Measurements from ENCODE around the gene NEURL1B.

NEURL1B gene

DNA sequence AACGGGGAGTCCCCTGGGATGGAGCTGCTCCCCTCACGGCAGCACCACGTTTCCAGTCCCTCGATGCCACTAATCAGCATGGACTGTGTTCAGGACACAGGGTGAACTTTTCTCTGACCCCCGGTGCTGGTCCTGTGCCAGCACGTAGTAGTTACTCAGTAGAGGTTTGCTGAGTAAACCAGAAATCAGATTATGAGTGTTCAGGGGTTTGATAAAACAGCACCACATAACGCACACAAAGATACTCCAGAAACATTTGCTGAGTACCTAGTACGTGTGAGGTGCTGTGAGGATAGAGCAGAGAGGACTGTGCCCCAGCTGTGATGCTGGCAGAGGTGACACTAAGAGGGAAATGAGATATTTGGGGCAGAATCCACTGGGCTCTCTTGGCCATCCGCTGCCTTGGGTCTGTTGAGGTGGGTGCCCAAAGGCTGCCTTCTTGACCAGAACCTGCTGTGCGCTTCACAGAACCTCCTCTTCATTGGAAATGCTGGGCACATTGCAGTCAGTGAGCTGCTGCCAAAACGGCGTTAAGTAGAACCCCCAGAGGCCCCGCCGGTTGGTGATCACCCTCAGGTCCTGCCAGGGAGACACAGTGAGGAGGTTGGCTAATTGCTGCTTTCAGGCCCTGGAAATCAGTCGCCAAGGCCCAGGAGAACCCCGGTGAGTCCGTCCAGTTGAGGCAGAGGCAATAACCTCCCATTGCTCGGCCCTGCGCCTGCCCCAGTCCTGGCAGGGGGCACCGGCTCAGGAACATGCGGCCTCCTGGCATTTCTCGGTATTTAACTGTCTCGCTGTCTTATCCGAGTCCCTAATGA lies 49.4 kb downstream of the NEURL1B start:
- Histone ChIP-seq H2BK120ac (ENCODE audit: insufficient read depth, low read length, poor library complexity) (peak overlapping the region; percentile 60), H3K36me3 (ENCODE audit: control insufficient read depth in 1 of 2, insufficient read depth in 2 of 2, low read length in 2 of 2) (no peaks in the 10 kb centered on the region), H3K23ac (ENCODE audit: low read length) (no peak overlapping the region), H2AK5ac (ENCODE audit: low read length) (peak overlapping the region; percentile 70), H3K4ac (ENCODE audit: low read depth, low read length) (peak overlapping the region; percentile 20), H4K12ac (ENCODE audit: low read depth, low read length) (no peak overlapping the region), H3K79me1 (ENCODE audit: low read length) (peaks cover 22% of the 10 kb centered on the region), H3K9me3 (ENCODE audit: insufficient read depth, low read depth, low read length) (no peaks in the 10 kb centered on the region), H3K14ac (ENCODE audit: low read length) (peak overlapping the region; percentile 10), H2BK12ac (ENCODE audit: low read length) (peak overlapping the region; percentile 81), H4K8ac (ENCODE audit: low read depth, low read length) (peak overlapping the region; percentile 5), H3K4me1 (ENCODE audit: control insufficient read depth in 1 of 2, insufficient read depth in 2 of 2, low read length in 2 of 2) (peaks cover 19 to 28% of the 10 kb centered on the region in 2 experiments), H3K79me2 (ENCODE audit: control insufficient read depth, insufficient read depth, low read length, poor library complexity) (no peaks in the 10 kb centered on the region), H4K91ac (ENCODE audit: low read depth, low read length) (peak overlapping the region; percentile 94), H2AFZ (ENCODE audit: insufficient read depth, low read length, poor library complexity) (no peak overlapping the region), H3K4me2 (ENCODE audit: low read length) (no peak overlapping the region), H2BK5ac (ENCODE audit: low read depth, low read length, poor library complexity) (peak overlapping the region; percentile 18), H3K27ac (ENCODE audit: low read depth, low read length) (no peak overlapping the region), H3K27me3 (ENCODE audit: insufficient read depth, low read length) (no peaks in the 10 kb centered on the region), H3K4me3 (ENCODE audit: low read depth, low read length) (no peak overlapping the region), H3K9ac (ENCODE audit: low read length) (no peak overlapping the region), H3K18ac (ENCODE audit: low read length) (no peak overlapping the region)
- DNase-seq, result no peak
- WGBS (ENCODE audit: extremely low coverage, insufficient coverage, insufficient read length), result no CpG with 5 or more reads among the region's 24 CpGs

- H3K27me3 ChIP-seq (ENCODE audit: insufficient read depth, low read length), result no peaks in the 10 kb centered on the region
- H3K4me1 ChIP-seq (ENCODE audit: control insufficient read depth in 1 of 2, insufficient read depth in 2 of 2, low read length in 2 of 2), result peaks cover 19 to 28% of the 10 kb centered on the region in 2 experiments
- H2BK120ac ChIP-seq (ENCODE audit: insufficient read depth, low read length, poor library complexity), result no peak overlapping the region
- H2BK12ac ChIP-seq (ENCODE audit: low read length), result peak overlapping the region; percentile 5
- no peak overlapping the region for H4K91ac ChIP-seq (ENCODE audit: low read depth, low read length)
- H3K9me3 ChIP-seq (ENCODE audit: insufficient read depth, low read depth, low read length), result no peaks in the 10 kb centered on the region
- no peaks in the 10 kb centered on the region for H3K79me2 ChIP-seq (ENCODE audit: control insufficient read depth, insufficient read depth, low read length, poor library complexity)
- H3K23ac ChIP-seq (ENCODE audit: low read length), result no peak overlapping the region
- no peak overlapping the region for H3K4me2 ChIP-seq (ENCODE audit: low read length)
- WGBS (ENCODE audit: extremely low coverage, insufficient coverage, insufficient read length), result no CpG with 5 or more reads among the region's 7 CpGs
- no peak overlapping the region for H3K18ac ChIP-seq (ENCODE audit: low read length)
- no peak overlapping the region for H3K4me3 ChIP-seq (ENCODE audit: low read depth, low read length)
- H3K4ac ChIP-seq (ENCODE audit: low read depth, low read length), result no peak overlapping the region
- no peaks in the 10 kb centered on the region for H3K36me3 ChIP-seq (ENCODE audit: control insufficient read depth in 1 of 2, insufficient read depth in 2 of 2, low read length in 2 of 2)
- H4K8ac ChIP-seq (ENCODE audit: low read depth, low read length), result no peak overlapping the region
- H3K9ac ChIP-seq (ENCODE audit: low read length), result no peak overlapping the region
- H2AFZ ChIP-seq (ENCODE audit: insufficient read depth, low read length, poor library complexity), result no peak overlapping the region
- no peak overlapping the region for H2AK5ac ChIP-seq (ENCODE audit: low read length)
- H4K12ac ChIP-seq (ENCODE audit: low read depth, low read length), result no peak overlapping the region
- DNase-seq, result no peak
- no peak overlapping the region for H2BK5ac ChIP-seq (ENCODE audit: low read depth, low read length, poor library complexity)
- no peak overlapping the region for H3K14ac ChIP-seq (ENCODE audit: low read length)
- no peak overlapping the region for H3K27ac ChIP-seq (ENCODE audit: low read depth, low read length)
- H3K79me1 ChIP-seq (ENCODE audit: low read length), result peaks cover 22% of the 10 kb centered on the region
These were observed 50.8 kb downstream of the NEURL1B start for GRCh38 chr5:172691886-172692285.

- H3K79me2 ChIP-seq (ENCODE audit: control insufficient read depth, insufficient read depth, low read length, poor library complexity), result peaks cover 2% of the 10 kb centered on the region
- H3K18ac ChIP-seq (ENCODE audit: low read length), result no peak overlapping the region
- no peak for DNase-seq
- peak overlapping the region; percentile 48 for H2BK12ac ChIP-seq (ENCODE audit: low read length)
- H3K4me2 ChIP-seq (ENCODE audit: low read length), result no peak overlapping the region
- no CpG with 5 or more reads among the region's 6 CpGs for WGBS (ENCODE audit: extremely low coverage, insufficient coverage, insufficient read length)
- peaks cover 25% of the 10 kb centered on the region for H3K79me1 ChIP-seq (ENCODE audit: low read length)
- H3K9ac ChIP-seq (ENCODE audit: low read length), result no peak overlapping the region
- no peaks in the 10 kb centered on the region for H3K9me3 ChIP-seq (ENCODE audit: insufficient read depth, low read depth, low read length)
- no peak overlapping the region for H3K4ac ChIP-seq (ENCODE audit: low read depth, low read length)
- H4K8ac ChIP-seq (ENCODE audit: low read depth, low read length), result no peak overlapping the region
- no peak overlapping the region for H2BK5ac ChIP-seq (ENCODE audit: low read depth, low read length, poor library complexity)
- H4K12ac ChIP-seq (ENCODE audit: low read depth, low read length), result no peak overlapping the region
- H2AFZ ChIP-seq (ENCODE audit: insufficient read depth, low read length, poor library complexity), result no peak overlapping the region
- H3K27ac ChIP-seq (ENCODE audit: low read depth, low read length), result no peak overlapping the region
- no peak overlapping the region for H2BK120ac ChIP-seq (ENCODE audit: insufficient read depth, low read length, poor library complexity)
- H3K14ac ChIP-seq (ENCODE audit: low read length), result no peak overlapping the region
- no peak overlapping the region for H3K23ac ChIP-seq (ENCODE audit: low read length)
- peaks cover 22 to 28% of the 10 kb centered on the region in 2 experiments for H3K4me1 ChIP-seq (ENCODE audit: control insufficient read depth in 1 of 2, insufficient read depth in 2 of 2, low read length in 2 of 2)
- no peaks in the 10 kb centered on the region for H3K36me3 ChIP-seq (ENCODE audit: control insufficient read depth in 1 of 2, insufficient read depth in 2 of 2, low read length in 2 of 2)
- no peaks in the 10 kb centered on the region for H3K27me3 ChIP-seq (ENCODE audit: insufficient read depth, low read length)
- H3K4me3 ChIP-seq (ENCODE audit: low read depth, low read length), result no peak overlapping the region
- no peak overlapping the region for H2AK5ac ChIP-seq (ENCODE audit: low read length)
- peak overlapping the region; percentile 72 for H4K91ac ChIP-seq (ENCODE audit: low read depth, low read length)
These were observed 51.4 kb downstream of the NEURL1B start for GRCh38 chr5:172692451-172692850.

GRCh38 chr5:172692981-172693380 lies 51.9 kb downstream of the NEURL1B start:
- Histone ChIP-seq H3K14ac (ENCODE audit: low read length) (no peak overlapping the region), H4K8ac (ENCODE audit: low read depth, low read length) (peak overlapping the region; percentile 5), H3K23ac (ENCODE audit: low read length) (no peak overlapping the region), H3K4me3 (ENCODE audit: low read depth, low read length) (no peak overlapping the region), H3K79me1 (ENCODE audit: low read length) (peaks cover 24% of the 10 kb centered on the region), H3K9me3 (ENCODE audit: insufficient read depth, low read depth, low read length) (no peaks in the 10 kb centered on the region), H2BK120ac (ENCODE audit: insufficient read depth, low read length, poor library complexity) (peak overlapping the region; percentile 19), H3K27me3 (ENCODE audit: insufficient read depth, low read length) (no peaks in the 10 kb centered on the region), H2AK5ac (ENCODE audit: low read length) (no peak overlapping the region), H2AFZ (ENCODE audit: insufficient read depth, low read length, poor library complexity) (no peak overlapping the region), H3K4me1 (ENCODE audit: control insufficient read depth in 1 of 2, insufficient read depth in 2 of 2, low read length in 2 of 2) (peaks cover 21 to 27% of the 10 kb centered on the region in 2 experiments), H3K9ac (ENCODE audit: low read length) (no peak overlapping the region), H3K36me3 (ENCODE audit: control insufficient read depth in 1 of 2, insufficient read depth in 2 of 2, low read length in 2 of 2) (no peaks in the 10 kb centered on the region), H2BK12ac (ENCODE audit: low read length) (no peak overlapping the region), H4K12ac (ENCODE audit: low read depth, low read length) (no peak overlapping the region), H3K18ac (ENCODE audit: low read length) (no peak overlapping the region), H3K27ac (ENCODE audit: low read depth, low read length) (peak overlapping the region; percentile 29), H2BK5ac (ENCODE audit: low read depth, low read length, poor library complexity) (peak overlapping the region; percentile 22), H4K91ac (ENCODE audit: low read depth, low read length) (peak overlapping the region; percentile 58), H3K4me2 (ENCODE audit: low read length) (no peak overlapping the region), H3K79me2 (ENCODE audit: control insufficient read depth, insufficient read depth, low read length, poor library complexity) (peaks cover 2% of the 10 kb centered on the region), H3K4ac (ENCODE audit: low read depth, low read length) (no peak overlapping the region)
- peak; percentile 75 to 89 for DNase-seq
- WGBS (ENCODE audit: extremely low coverage, insufficient coverage, insufficient read length), result no CpG with 5 or more reads among the region's 2 CpGs
